GM11168 (cell line): Measurements from ENCODE around the gene TRPM3.
"Not testable (repeated sequence)": the region's sequence is repeated elsewhere in the genome, so short reads cannot be mapped to it uniquely, and the experiment has no call there.

Source experiments
- in situ Hi-C: fragments of 300-500 bp; cut with MboI; formaldehyde crosslinking; loops from one replicate; pipeline ENCODE4 v1.12.0; 2022; ENCODE audit warnings: low sequenced_read_pairs; ENCODE audit not compliant: unreplicated experiment

The TRPM3 gene

DNA sequence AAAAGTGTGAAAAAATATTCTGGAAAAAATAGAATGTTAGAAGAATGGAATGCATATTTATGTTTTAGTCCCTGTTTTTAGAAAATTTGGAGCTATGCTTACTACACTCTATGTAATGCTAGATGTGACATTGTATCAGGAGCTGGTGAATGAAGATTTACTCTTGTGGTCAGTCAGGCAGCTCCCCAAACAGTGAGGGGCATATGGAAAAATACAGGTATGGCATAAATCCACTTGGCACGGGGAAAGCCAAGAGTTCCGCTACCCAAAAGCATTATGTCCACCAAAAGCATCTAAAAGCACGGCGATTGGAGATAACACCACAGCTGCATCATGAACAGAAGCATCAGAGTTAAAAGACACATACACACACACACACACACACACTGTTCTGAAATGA, 486.7 kb downstream of the TRPM3 start:
- in situ Hi-C loops = no loop called here

DNA sequence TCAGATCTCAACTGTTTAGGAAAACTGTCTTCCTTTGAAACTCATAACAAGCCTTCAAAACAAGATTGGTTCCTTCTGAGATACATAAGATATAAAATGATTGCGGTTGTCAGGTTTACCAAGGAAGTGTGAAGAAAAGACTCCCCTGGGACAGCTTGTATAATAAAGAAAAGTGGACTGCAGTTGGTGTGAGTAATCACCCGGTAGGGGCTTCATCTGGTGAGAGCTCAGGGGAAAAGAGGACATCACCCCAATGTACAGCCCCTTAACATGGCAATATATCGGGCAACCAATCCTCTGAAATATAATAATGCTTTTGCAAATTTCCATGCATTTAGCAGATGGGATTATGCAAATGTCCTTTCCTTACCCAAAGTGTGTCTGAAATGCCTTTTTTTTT, 490.4 kb downstream of the TRPM3 start:
- in situ Hi-C loops = no loop called here

GRCh38 chr9:70629080-70629685, 492.2 kb downstream of the TRPM3 start:
- in situ Hi-C loops = not testable (repeated sequence)

- in situ Hi-C loops = no loop called here
These were observed 496.3 kb downstream of the TRPM3 start for GRCh38 chr9:70625078-70625477.

DNA sequence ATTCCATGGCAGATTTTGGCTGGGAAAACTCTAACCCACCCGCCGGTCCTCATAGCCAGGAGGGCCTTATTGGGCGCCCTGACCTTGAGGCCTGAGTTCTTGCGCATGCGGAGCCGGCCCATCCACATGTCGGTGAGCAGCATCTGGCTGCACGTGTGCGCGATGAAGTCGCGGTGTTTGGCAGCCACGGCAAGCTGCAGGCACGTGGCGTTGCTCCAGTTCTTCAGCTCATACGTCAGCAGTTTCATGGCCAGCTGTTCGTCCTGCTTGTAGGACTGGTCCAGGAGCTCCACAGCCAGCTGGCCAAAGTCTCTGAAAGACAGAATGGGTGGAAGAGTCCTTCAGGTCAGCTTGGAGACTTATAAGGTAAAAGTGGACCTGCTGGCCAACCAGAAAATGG, 502.6 kb downstream of the TRPM3 start:
- in situ Hi-C loops = loop anchor here (10.0 kb wide), 1 partner anchor 464 kb away; no protein-coding TSS in a partner anchor

GRCh38 chr9:70617033-70617828, 504.2 kb downstream of the TRPM3 start:
- in situ Hi-C loops = loop anchor here (10.0 kb wide), 1 partner anchor 462 kb away; no protein-coding TSS in a partner anchor

- in situ Hi-C loops = loop anchor here (10.0 kb wide), 1 partner anchor 462 kb away; no protein-coding TSS in a partner anchor
These were observed 505.0 kb downstream of the TRPM3 start for GRCh38 chr9:70616228-70616990.

- in situ Hi-C loops = loop anchor here (10.0 kb wide), 1 partner anchor 461 kb away; no protein-coding TSS in a partner anchor
These were observed 505.8 kb downstream of the TRPM3 start for GRCh38 chr9:70615464-70616138.

- in situ Hi-C loops = loop anchor here (10.0 kb wide), 1 partner anchor 460 kb away; no protein-coding TSS in a partner anchor
These were observed 506.5 kb downstream of the TRPM3 start for GRCh38 chr9:70614786-70615463.

DNA sequence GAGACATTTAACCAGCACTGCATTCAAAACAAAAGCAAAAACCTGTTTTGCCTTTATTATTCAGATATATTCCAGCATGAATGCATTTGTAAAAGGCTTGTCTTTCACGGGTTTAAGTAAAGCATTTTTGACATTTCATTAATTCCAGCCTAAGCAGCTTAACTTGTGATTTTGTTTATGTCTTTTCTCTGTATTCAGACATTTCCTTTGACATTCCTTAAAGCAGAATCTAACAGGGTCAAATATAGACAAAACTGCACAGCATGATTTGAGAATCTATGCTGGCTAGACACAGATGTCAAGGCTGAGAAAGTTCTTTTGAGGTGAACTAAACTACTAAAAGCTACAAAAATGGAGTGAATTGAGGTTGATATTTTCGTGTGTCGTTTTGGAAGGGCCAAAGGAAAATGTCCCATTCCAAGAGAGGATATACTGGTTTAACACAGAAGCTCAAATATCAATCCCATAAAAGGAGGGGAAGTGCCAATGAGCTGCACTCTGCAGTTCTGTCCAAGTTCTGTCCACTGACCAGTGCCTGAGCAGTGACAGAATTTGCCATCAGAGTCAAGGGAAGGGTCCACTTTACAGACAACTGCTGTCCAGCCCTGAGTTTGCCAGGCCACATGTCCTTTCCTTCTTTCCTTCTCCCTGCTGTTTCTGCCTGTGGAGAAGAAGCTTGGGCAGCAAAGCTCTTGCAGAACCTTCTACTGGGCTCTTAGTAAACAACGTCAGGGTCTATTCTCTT, 508.2 kb downstream of the TRPM3 start:
- in situ Hi-C loops = loop anchor here (10.0 kb wide), 1 partner anchor 458 kb away; no protein-coding TSS in a partner anchor

DNA sequence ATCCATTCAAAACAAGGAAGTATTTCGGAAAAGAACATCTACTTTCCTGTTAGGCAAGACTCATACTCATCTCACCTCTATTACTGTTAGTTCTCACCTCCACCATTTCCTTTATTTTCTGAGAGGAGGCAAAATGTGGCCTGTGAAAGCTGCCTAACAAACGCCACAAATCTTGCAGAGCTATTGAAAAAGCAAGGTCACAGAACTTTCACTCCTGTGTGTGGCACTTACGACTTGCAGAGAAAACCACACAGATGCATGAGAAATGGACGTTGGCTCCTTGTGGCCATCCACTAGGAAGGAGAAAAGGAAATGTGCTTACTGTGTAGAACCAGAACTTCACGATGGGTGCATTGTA, 511.2 kb downstream of the TRPM3 start:
- in situ Hi-C loops = loop anchor here (10.0 kb wide), 1 partner anchor 455 kb away; no protein-coding TSS in a partner anchor

DNA sequence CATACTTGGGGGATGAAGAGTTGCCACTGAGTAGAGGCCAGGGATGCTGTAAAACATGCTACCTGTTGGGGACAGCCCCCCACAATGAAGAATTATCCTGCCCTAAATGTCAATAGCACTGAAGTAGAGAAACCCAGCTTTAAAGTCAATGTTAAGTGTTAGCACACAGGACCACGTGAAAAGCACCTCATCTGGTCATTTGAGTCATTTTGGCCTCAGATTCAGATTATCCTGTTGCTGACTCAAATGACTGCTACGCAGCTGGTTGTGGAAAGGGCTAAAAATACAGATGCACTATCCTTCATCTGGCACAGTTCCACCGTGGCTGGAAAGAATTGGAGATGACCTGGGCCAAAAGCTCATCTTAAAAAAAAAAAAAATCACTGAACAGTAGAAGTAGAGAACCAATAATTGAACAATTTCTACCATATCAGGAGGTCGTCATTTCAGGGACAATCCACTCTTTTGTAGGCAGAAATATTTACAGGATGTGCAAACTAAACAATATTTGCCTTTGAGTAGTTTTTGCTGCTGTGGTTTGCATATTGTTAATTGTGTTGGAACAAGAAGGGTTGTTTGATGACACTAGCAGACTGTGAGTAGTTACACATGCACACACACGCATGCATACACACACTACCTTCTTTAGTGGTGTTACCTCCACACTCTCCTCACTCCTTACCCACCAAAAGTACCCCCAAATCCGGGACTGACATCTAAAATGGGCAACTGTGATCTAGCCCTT, 511.7 kb downstream of the TRPM3 start:
- in situ Hi-C loops = loop anchor here (10.0 kb wide), 1 partner anchor 455 kb away; no protein-coding TSS in a partner anchor

GRCh38 chr9:70609011-70609410, 512.4 kb downstream of the TRPM3 start:
- in situ Hi-C loops = no loop called here

- in situ Hi-C loops = no loop called here
These were observed 513.5 kb downstream of the TRPM3 start for GRCh38 chr9:70607926-70608325.

GRCh38 chr9:70607329-70607728, 514.1 kb downstream of the TRPM3 start:
- in situ Hi-C loops = no loop called here

- in situ Hi-C loops = loop anchor here (5.0 kb wide), 1 partner anchor 271 kb away; no protein-coding TSS in a partner anchor
These were observed 518.4 kb downstream of the TRPM3 start for GRCh38 chr9:70603020-70603411.

DNA sequence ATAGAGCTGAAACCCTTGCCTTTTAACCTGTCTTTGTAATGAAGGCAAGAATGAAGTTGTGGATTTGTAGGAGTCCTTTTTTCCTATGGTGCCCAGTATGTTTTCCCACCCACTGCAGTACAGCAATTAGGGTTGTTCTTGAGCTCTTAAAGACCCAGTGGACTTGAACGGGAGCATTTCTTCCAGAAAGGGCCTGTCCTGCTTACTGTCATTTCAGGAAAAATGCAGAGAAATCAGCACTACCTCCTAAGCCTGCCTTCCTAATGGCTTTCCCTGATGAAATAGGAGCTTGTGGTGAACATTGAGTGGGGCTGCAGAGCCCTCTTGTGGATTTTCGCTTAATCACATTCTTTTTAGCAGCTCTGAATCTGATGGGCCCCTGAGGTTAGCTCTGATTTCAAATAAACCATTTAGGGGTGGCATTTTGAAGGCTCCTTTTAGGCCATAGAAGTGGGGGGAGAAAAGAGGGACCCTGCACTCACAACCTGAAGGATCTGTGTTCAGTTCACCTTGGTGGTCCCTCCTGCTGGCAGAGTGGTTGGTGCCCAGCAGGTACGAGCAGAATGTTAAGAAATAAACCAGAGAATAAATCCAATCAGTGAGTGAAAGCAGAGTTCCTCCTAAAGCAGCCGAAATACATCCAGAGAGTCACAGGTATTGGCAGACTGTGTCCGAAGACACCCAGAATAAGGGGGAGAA, 519.0 kb downstream of the TRPM3 start:
- in situ Hi-C loops = loop anchor here (5.0 kb wide), 1 partner anchor 270 kb away; no protein-coding TSS in a partner anchor
